H1 (cell line): Measurements from ENCODE around the gene TMEM63A.

Source experiments
- ATF2 ChIP-seq: IDR thresholded peaks from 2 replicates; pipeline ENCODE4 v1.6.1; 2012; ENCODE audit warnings: low read length, inconsistent platforms
- CHD1 ChIP-seq: IDR thresholded peaks from 2 replicates; pipeline ENCODE4 v1.6.1; 2012; ENCODE audit warnings: low read depth, low read length, improper control_type of control experiment
- CTCF ChIP-seq, 3 experiments: IDR thresholded peaks; 1 replicate in 2 of 3; 2 replicates in 1 of 3; pipeline versions ENCODE4 v1.5.1 to v1.6.1; 2011; ENCODE audit warnings: low read length in 3 of 3, mild to moderate bottlenecking in 3 of 3, inconsistent platforms in 2 of 3, low read depth in 1 of 3, moderate library complexity in 1 of 3; ENCODE audit not compliant: insufficient read depth in 1 of 3; ENCODE audit errors: control extremely low read depth in 1 of 3
- EP300 ChIP-seq, 2 experiments: IDR thresholded peaks; 1 replicate in 1 of 2; 2 replicates in 1 of 2; pipeline ENCODE4 v1.6.1; 2011 to 2012; ENCODE audit warnings: low read depth in 2 of 2, low read length in 2 of 2, mild to moderate bottlenecking in 2 of 2, borderline replicate concordance in 1 of 2, inconsistent platforms in 1 of 2, moderate library complexity in 1 of 2
- MAX ChIP-seq: IDR thresholded peaks from 2 replicates; pipeline ENCODE4 v1.6.1; 2012; ENCODE audit warnings: inconsistent platforms
- RAD21 ChIP-seq, 2 experiments: IDR thresholded peaks in 1 of 2; conservative IDR thresholded peaks in 1 of 2; 2 replicates each; pipeline ENCODE4 v1.6.1; 2011; ENCODE audit warnings: low read depth in 2 of 2, low read length in 2 of 2, improper control_type of control experiment in 1 of 2, inconsistent platforms in 1 of 2, mild to moderate bottlenecking in 1 of 2, moderate library complexity in 1 of 2

- TF ChIP-seq EP300 (IDR thresholded peaks at IDR 0.05; ENCODE audit: borderline replicate concordance in 1 of 2, low read depth in 2 of 2, low read length in 2 of 2) (no peak), RAD21 (IDR thresholded peaks at IDR 0.05 in 1 of 2, conservative IDR thresholded peaks at IDR 0.05 in 1 of 2; ENCODE audit: low read depth in 2 of 2, low read length in 2 of 2) (no peak), CHD1 (no peak), MAX (no peak), ATF2 (no peak), CTCF (IDR thresholded peaks at IDR 0.05; ENCODE audit: control extremely low read depth in 1 of 3, insufficient read depth in 1 of 3, low read depth in 1 of 3, low read length in 3 of 3) (no peak)
Measured at GRCh38 chr1:225813214-225813964, 68.8 kb downstream of the TMEM63A start.
